Muscle of back (tissue), 11 donors: ENCODE results near the gene TENT4B. TPM values are rescaled to one million over a fixed set of nuclear protein-coding genes. Genes with fewer than 3 reads are reported as not detected.
A peak's percentile ranks its signal among the peaks of the same experiment; 100 is the strongest.
"Not testable (repeated sequence)": the region's sequence is repeated elsewhere in the genome, so short reads cannot be mapped to it uniquely, and the experiment has no call there.

Experiments used
- DNase-seq, 3 donors: peaks; one replicate each; pipeline versions ENCODE4 v3.0.0 to v3.0.0-alpha.2; 2013
- polyA plus RNA-seq, 10 donors: library from polyadenylated mRNA; unstranded; fragments of 120-200 nt; gene quantifications; one replicate each; pipeline ENCODE4 v1.2.1, GENCODE V29; 2013; ENCODE audit not compliant: insufficient read length in 10 of 10

The TENT4B gene
- polyA plus RNA-seq, 10 donors = 5.0 to 8.8 (median 7.0) TPM

DNA sequence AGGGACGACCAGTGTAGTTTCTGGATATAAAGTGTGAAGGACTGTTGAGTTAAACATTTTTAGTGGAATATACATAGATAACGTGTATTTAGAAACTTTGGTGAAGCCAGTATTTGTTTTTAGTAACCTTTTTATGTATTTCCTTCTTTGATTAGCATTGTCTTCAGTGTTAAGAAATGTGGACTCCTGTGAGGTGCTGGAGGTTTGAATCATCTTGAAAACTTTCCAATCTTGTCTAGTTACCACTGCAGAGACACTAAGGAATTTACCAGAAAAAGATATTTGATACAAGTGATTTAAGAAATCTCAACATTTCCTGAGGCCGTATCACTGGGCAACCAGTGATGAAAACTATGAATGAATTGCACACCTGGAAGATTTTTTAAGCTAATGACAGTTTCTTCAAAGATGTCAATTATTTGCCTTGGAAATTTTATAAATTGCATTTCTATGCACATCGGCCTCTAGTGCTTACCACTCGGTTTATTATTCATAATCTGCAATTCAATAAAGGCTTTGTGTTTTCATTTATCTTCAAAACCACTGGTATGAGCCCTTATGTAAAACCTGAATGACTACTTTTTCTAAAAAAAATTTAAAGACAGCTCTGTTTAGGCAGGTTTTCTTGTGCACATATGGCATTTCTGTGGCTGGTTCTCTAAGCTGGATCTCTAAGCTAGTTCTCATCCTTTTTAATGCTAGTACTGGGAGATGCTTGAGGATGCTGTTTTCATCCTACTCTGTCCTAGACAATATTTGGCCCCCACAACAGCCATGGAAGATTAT is 81.9 kb downstream of the TENT4B start:
- DNase-seq = no peak

DNA sequence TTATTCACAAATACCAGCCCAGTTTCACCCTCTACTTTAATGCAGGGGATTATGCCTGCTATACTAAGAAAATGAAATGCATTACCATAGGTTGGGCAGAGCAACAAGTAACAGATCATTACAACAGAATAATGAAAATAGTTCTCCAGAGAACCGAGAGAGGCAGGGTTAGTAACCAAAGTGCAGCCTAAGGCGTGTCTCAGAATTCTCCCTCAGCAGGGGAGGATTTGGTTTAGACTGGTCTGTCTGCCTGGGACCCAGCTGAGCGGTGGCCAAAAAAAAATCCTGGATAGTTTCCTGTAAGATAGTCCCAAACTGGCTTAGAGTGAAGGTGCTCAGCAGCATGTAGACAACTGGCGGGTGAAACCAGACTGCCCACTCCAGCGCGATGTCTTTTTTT is 82.5 kb downstream of the TENT4B start:
- DNase-seq = no peak

DNA sequence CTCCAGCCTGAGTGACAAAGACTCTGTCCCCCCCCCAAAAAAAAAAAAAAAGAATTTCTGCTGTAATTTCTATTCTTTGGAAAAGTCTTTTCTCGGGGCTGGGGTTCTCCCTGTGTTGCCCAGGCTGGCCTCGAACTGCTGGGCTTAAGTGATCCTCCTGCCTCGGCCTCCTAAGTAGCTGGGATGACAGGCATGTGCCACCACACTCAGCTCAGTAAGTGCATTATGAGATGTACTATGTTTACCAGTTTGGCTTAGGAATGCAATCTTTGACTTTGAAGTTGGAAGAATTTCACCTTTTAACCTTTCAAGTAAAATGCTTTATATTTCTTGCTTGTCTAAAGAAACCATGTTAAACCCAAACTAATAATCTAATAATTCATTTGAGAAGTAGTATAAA is 85.2 kb downstream of the TENT4B start:
- no peak for DNase-seq

DNA sequence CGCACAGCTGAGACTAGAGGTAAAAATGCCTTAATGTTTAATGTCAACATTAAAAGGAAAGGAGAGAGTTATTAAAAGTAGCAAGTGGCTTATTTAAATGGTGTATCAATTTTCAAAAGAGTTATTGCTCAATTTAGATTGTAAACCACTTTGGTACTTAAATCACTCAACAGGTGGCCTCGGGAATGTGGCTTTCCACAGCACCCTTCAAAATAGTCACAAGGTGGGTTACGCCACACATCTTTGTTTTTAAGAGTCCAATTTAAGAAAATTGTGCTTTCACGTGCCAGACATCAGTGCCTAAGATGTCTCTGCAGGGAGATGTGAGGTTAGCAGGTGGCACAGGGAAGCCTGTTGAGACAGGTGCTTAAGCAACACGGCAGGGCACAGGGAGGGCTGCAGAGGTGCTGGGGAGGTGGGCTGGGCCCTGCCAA is 85.8 kb downstream of the TENT4B start:
- DNase-seq = no peak

DNA sequence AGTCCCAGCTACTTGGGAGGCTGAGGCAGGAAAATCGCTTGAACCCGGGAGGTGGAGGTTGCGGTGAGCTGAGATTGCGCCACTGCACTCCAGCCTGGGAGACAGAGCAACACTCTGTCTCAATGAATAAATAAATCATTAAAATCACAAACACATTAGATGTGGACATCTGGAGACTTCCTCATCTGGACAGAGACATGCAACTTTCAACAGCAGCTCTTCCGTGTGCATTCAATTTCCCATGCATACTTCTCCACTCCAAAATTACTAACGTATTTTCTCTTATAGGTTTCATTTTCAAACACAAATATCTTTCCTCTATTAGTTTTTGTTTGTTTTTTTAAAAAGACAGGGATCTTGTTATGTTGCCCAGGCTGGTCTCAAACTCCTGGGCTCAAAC is 89.9 kb downstream of the TENT4B start:
- not testable (repeated sequence) for DNase-seq

DNA sequence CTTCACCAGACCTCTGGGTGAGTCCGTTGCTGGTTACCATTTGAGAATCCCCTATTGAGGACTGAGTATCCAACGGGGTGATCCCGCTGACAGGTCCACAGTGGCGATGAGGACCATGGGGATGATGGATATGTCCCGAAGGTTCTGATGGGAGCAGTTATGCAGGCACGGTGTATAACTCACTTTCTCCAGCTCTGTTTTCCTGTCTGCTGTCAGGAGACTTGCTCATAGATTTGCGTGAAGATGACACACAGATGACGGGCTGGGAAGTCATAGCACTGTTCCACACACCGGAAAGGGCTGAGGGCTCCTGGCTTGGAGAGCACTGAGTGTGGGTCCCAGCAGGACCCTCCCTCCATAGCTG is 91.0 kb downstream of the TENT4B start:
- DNase-seq = no peak

DNA sequence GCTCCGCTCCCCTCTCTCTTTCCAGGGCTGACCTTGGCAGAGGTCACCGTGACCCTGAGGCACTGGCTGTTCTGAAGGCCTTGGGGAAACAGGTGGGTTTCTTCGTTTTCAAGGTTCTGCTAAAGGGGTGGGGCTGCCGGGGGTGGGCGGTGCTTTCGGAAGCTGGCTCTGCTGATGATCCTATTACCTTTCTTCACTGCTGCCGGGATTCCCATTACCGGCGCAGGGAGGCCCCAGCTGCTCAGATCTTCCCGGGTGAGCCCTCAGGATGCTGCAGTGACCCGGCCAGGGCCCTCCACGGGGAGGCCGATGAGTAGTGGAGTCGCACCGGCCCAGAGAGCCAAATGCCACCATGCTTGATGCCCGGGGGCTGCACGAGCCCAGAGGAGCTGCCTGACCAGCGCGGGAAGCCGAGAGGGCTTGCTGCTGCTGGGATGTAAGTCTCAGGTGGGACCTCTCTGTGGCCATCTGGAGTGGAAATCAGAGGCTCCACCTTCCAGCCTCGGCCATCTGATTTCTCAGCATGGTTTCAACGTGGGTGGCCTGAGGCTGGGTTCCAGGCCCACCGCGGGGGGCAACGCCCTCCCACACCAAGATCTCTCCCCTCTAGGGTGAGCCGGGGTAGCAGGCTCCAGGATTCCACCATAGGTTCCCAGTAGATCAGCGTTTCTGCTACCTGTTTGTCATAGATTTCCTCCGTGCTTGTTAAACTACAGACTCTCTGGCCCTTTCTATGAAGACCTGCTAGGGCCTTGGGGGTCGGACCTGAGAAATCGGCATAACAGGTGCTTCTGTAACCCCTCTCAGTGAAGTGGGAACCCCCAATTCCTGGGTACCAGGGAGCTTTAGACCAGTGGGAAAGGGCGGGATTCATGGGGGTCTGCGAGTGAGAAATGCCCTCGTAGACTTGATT is 91.7 kb downstream of the TENT4B start:
- no peak for DNase-seq

DNA sequence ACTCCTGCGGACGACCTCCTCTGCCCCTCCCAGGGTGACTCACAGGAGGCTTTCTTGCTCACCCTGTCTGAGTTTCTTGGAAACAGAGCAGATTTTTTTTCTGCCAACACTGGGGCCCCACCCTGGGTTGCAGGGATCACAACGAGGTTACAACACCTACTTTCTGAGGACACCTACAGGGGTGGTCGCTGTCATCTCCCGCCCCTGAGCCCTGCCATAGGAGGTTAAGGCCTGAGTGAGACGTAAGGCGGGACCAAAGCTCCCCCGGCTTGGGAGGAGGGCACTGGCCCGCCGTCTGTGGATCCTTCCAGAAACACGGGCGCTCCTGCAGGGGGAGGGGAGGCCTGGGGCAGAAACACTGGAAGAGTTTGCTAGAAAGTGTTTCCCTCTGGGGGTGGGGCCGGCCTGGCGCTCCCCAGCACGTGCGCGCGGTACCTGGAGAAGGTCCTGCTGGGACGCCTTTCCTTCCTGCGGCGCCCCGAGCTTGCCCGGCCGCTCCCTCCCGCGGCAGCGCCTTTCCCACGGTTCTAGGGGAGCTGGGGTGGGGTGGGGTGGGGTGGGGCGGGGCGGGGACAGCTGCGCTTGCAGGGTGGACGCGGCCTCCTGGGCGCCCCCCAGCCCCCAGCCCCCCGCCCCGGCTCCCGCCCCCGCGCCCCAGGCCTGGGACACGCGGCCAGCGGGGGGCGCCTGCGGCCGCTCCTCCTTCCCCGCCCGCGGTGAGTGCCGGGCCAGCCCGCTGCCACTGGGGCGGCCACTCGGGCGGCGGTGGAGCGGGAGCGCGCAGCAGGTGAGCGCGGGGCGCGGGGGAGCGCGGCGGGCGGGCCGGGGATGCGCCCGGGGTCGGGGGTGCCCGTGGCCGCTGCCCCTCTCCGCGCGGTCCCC is 92.6 kb downstream of the TENT4B start:
- DNase-seq = peak in 1 of 3 donors; percentile 47

DNA sequence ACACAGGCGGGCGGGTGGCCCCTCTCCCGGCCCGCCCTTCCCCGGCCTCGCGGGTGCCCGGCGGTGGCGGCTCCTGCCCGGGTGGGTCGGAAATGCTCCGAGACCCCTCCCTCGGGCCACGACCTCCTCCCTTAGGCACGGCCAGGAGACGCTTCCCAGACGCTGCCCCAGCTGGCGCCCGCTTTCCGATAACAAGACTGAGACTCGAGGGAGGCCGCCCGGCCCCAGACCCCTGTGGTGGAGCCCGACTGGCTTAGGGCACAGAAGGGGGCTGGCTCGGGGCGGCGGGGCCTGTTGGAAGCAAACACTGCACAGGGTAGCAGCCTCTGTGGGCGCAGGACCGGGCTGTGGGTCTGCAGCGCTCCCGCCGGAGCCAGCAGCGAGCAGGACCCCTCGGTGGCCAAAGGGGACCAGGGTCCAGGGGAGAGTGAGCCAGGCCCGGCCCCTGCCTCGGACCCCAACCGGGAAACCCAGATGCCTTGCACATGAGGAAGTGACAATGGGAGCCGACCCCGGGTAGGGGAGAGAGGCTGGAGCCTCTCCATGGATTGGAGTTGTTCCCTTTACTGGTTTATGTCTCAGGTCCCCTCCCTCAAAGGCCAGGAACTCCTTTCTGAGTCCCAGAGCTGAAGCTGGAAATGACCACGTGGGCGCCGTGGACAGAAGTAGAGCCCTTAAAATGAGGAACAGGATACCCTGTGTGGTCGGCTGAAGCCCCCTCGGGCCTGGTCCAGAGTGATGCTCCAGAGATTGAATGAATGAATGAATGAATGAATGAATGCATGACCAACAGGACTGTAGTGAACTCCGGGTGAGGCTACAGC is 93.4 kb downstream of the TENT4B start:
- no peak for DNase-seq

DNA sequence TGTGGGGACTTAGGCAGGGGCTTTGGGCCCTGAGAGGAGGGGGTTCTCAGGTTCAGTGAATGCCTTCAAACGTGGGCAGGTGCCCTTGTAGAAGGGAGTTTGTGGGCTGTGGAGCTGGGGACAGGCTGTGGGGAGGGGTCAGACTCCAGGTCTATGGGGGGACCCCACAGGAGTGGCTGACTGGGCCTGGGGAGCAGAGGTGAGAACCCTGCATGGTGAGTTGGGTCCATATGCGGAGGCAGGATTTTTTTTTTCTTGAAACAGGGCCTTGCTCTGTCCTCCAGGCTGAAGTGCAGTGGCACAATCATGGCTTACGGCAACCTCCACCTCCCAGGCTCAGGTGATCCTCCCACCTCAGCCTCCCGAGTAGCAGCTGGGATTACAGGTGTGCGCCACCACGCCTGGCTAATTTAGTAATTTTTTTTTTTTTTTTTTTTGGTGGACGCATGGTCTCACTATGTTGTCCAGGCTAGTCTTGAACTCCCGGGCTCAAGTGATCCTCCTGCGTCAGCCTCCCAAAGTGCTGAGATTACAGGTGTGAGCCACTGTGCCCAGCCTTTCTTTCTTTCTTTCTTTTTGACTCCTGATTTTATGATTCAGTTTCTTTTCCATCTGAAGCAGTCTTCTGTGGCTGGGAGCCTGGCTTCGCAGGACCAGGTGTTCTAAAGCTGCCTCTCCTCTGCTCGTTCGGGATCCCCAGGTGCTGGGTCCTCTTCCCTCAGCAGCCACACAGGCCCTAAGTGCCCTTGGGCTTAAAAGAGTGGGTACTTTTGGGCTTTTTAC is 94.2 kb downstream of the TENT4B start:
- no peak for DNase-seq

DNA sequence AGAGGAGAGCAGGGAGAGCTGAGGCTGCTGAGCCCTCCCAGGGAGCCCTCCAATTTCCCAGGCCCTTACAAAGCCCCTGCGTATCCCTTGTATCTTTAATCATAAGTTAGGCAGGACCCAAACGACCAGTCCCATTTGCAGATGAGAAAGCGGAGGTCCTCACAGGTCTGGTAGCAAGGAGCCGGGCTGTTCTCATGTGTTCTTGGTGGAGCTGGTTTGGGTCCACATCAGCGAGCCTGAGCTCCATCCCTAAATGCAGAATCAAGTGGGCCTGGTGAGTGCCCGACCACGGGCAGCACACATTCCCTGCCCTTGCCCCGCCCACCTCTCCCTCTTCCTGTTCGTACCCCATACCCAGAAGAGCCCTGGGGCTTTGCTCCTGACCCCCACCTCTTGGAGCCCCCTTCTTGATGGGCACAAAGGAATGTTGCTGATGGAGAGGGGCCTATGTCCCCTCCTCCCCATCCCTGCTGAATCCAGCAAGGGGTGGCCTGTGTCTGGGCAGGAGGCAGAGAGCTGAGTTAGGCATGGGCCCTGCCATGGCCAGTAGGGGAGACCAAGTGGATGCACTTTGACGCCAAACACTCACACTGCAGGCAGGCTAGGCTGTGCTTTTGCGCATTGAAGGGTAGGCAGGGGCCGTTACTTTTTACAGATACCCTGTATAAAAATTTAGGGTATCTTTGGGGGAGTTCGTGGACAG is 95.0 kb downstream of the TENT4B start:
- no peak for DNase-seq

DNA sequence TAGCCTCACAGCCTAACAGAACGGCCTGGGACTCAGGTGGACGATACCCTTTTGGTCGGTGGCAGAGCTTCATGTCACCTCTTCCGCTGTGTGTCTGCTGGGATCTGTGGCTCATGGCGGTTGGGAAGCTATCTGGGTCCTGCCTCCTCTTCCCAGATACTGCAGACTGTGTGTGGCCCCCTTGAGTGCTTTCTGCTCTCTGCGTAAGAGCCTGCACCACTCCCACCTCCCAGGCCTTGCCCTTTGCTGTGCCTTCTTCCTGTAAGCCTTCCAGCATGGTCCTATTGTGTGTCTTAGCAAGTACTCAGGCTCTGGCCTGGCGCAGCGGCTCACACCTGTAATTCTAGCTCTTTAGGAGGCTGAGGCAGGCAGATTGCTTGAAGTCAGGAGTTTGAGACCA is 95.7 kb downstream of the TENT4B start:
- no peak for DNase-seq

DNA sequence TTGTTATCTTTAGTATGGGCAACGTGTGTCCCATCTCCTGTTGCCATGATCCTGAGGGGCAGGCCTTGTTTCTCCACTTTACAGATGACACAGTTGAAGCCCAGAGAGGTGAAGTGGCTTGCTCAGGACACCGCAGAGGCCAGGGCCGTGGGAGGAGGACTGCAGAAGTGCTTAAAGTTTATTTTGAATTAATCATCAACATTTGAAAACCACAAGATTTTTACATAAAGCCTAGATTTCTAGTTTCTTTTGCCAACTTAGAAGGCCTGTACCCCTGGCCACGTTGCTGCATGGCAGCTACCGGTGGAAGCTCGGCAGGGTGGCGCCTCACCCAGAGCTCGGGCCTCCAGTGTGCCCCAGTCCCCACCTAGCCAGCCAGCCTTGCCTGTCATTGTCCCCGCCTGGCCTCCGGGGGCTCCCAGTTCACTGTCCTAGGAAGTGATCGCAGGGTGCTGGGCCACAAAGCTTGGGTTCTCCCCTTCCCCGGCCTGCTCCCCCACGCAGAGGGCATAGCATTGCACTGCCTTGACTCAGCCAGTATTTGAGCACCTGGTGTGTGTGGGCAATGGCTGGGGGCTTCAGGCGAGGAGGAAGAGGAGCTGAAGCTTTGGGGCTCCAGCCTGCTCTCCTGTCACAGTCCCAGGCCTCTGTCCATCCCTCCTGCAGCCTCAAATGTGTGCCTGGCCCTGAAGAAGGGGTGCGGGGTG is 98.4 kb downstream of the TENT4B start:
- peak in 1 of 3 donors; percentile 53 for DNase-seq

DNA sequence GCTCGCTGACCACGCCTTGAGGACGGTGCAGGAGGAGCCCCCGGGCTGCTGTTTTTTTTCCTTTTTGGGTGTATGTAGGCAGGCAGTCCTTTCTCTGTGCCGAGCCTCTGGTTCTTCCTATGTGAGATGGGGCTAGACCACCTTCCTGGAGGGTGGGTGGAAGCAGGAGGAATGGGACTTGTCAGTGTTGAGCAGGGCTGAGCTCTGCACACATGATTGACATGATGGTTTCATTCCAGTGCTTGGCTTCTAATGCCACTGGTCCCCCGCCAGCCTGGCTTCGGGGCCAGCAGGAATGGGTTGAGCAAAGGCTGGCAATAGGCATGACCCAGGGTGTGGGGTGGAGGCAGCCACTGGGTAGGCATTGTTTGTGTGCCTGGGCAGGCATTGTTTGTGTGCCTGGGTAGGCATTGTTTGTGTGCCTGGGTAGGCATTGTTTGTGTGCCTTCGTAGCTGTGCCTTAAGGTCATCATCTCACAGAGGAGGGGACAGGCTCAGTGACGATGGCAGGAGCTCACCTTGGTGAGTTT is 99.0 kb downstream of the TENT4B start:
- no peak for DNase-seq

DNA sequence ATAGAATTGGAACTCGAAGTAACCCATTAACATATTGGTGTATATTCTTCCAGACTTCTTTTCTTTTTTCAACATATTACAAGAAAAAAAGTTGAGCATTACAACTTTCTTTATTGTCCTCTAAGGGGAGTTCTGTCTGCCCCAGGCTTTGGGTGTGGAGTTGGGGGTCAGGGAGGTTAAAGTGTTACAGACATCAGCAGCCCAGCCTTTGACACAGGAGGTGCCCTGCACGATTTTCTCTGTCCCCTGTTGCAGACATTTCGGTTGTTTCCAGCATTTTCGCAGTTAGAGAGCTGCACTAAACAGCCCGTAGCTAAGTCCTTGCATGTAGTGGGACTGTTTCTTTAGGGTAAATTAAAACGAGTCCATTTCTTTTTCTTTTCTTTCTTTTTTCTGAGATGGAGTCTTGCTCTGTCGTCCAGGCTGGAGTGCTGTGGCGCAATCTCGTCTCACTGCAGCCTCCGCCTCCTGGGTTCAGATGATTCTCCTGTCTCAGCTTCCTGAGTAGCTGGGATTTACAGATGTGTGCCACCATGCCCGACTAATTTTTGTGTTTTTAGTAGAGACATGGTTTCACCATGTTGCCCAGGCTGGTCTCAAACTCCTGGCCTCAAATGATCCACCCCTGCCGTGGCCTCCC is 99.9 kb downstream of the TENT4B start:
- no peak for DNase-seq

DNA sequence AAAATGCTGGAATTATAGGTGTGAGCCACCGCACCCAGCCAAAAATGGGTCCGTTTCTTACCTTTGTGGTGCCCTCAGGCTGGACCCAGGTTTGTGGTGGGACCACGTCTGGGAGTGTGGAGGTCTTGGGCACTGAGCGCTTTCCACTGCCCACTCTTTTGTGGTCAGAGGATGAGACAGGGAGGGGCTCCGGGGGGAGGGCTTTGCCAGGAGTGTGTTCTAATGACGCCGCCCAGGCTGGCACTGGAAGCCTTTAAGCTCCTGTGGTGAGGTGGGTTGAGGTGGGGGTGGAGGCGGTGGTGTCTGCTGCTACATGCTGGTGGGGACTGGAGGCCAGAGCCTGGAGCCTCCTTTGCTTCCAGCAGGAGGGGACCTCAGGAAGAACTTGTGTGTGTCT is 100.4 kb downstream of the TENT4B start:
- no peak for DNase-seq

DNA sequence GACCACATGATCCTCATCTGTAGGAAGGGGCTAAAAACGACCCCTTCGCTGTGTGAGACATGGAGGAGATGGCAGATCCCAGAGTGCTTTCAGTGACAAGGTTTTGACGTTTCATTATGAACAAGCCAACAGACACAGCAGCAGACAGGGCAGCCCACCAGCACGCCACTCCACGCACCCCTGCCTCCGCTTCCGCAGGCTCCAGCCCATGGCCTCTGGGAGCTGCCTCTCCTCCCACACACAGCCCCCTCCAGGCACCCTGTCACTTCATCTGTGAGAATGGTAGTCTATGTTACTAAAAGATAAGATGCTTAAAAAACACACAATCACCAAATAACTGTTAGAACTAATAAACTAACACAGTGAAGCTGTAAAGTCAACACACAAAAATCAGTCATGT is 101.0 kb downstream of the TENT4B start:
- no peak for DNase-seq

DNA sequence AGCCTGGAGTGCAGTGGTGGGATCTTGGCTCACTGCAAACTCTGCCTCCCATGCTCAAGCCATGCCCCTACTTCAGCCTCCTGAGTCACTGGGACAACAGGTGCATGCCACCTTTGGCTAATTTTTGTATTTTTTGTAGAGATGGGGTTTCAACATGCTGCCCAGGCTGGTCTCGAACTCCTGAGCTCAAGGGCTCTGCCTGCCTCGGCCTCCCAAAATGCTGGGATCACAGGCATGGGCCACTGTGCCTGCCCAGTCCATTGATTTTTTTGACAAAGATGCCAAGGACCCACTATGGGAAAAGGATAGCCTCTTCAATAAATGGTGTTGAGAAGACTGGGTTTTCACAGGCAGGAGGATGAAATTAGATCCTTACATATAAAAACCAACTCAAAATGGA is 102.4 kb downstream of the TENT4B start:
- DNase-seq = no peak
